Keratinocyte (primary cell): Measurements from ENCODE around the gene GPC5. TPM values are rescaled to one million over a fixed set of nuclear protein-coding genes. Genes with fewer than 3 reads are reported as not detected.

Experiments
- DNase-seq: peaks from one replicate; pipeline ENCODE4 v3.0.0-alpha.2; 2011; ENCODE audit warnings: low read depth, missing footprints, low spot score
- FAIRE-seq: peaks from 2 replicates; lab custom pipeline; 2011; peaks lifted over from hg19 to GRCh38; lab: Jason Lieb, UNC
- H2AFZ ChIP-seq: 2 replicates; pipeline ENCODE4 v1.6.0; 2012; ENCODE audit warnings: low read length, control low read depth, inconsistent platforms; ENCODE audit not compliant: control insufficient read depth
- H3K27ac ChIP-seq: 2 replicates; pipeline ENCODE4 v1.5.1; 2011; ENCODE audit warnings: low read length; ENCODE audit not compliant: control insufficient read depth, insufficient read depth
- H3K27me3 ChIP-seq: 3 replicates; pipeline ENCODE4 v1.6.0; 2011; ENCODE audit warnings: low read length; ENCODE audit not compliant: control insufficient read depth, insufficient read depth; ENCODE audit errors: extremely low read depth
- H3K36me3 ChIP-seq, 2 experiments: 2 replicates in 1 of 2; 3 replicates in 1 of 2; pipeline ENCODE4 v1.5.1; 2011; ENCODE audit warnings: low read length in 2 of 2, mild to moderate bottlenecking in 1 of 2; ENCODE audit not compliant: control insufficient read depth in 2 of 2, insufficient read depth in 2 of 2; ENCODE audit errors: extremely low read depth in 1 of 2
- H3K4me1 ChIP-seq: 3 replicates; pipeline ENCODE4 v1.5.1; 2011; ENCODE audit warnings: low read length; ENCODE audit not compliant: control insufficient read depth, insufficient read depth; ENCODE audit errors: extremely low read depth
- H3K4me2 ChIP-seq: 3 replicates; pipeline ENCODE4 v1.6.0; 2011; ENCODE audit warnings: low read depth, low read length; ENCODE audit not compliant: control insufficient read depth, insufficient read depth; ENCODE audit errors: extremely low read depth
- H3K4me3 ChIP-seq, 3 experiments: fragments of 200-600 bp in 1 of 3; sonication (generic) in 1 of 3; 2 replicates in 2 of 3; 3 replicates in 1 of 3; pipeline ENCODE4 v1.5.1; 2011 to 2016; ENCODE audit warnings: low read length in 3 of 3, mild to moderate bottlenecking in 3 of 3, control low read depth in 2 of 3, inconsistent platforms in 1 of 3, low read depth in 1 of 3, mixed read lengths in 1 of 3, mixed run types in 1 of 3, moderate library complexity in 1 of 3; ENCODE audit not compliant: control insufficient read depth in 2 of 3, insufficient read depth in 2 of 3; ENCODE audit errors: extremely low read depth in 1 of 3
- H3K79me2 ChIP-seq: 2 replicates; pipeline ENCODE4 v1.6.0; 2012; ENCODE audit warnings: low read length; ENCODE audit not compliant: control insufficient read depth, insufficient read depth
- H3K9ac ChIP-seq: 3 replicates; pipeline ENCODE4 v1.6.0; 2011; ENCODE audit warnings: low read length; ENCODE audit not compliant: control insufficient read depth, insufficient read depth; ENCODE audit errors: extremely low read depth
- H3K9me1 ChIP-seq: 3 replicates; pipeline ENCODE4 v1.6.0; 2011; ENCODE audit warnings: low read length; ENCODE audit not compliant: control insufficient read depth, insufficient read depth; ENCODE audit errors: extremely low read depth
- H3K9me3 ChIP-seq: 2 replicates; pipeline ENCODE4 v1.5.1; 2012; ENCODE audit warnings: low read depth, low read length; ENCODE audit not compliant: control insufficient read depth
- H4K20me1 ChIP-seq: 3 replicates; pipeline ENCODE4 v1.6.0; 2011; ENCODE audit warnings: low read length; ENCODE audit not compliant: control insufficient read depth, insufficient read depth; ENCODE audit errors: extremely low read depth
- EZH2 ChIP-seq: IDR thresholded peaks from one replicate; pipeline ENCODE4 v1.6.1; 2012; ENCODE audit warnings: inconsistent platforms, mild to moderate bottlenecking, low read length, moderate library complexity
- dilution Hi-C: fragments of 300-500 bp; cut with MboI; formaldehyde crosslinking; loops from one replicate; pipeline ENCODE4 v1.7.0; 2020; ENCODE audit warnings: low sequenced_read_pairs; ENCODE audit not compliant: extremely low pct_ligation_motif_present
- polyA plus RNA-seq, 5 experiments: library from polyadenylated mRNA; depleted of rRNA in 3 of 5; stranded (reverse) in 3 of 5; stranded (forward) in 1 of 5; unstranded in 1 of 5; fragments of >200 nt; gene quantifications; 1 replicate in 1 of 5; 2 replicates in 3 of 5; 3 replicates in 1 of 5; pipeline versions ENCODE4 v1.2.1 to v1.2.3, GENCODE V29; 2011 to 2012; ENCODE audit warnings: missing spikeins in 2 of 5, low read depth in 1 of 5, low replicate concordance in 1 of 5
- TF ChIP-seq, protein P1 (sequence below), 3 experiments: IDR thresholded peaks in 1 of 3; conservative IDR thresholded peaks in 1 of 3; optimal IDR thresholded peaks in 1 of 3; 2 replicates in 2 of 3; 3 replicates in 1 of 3; pipeline versions ENCODE3 to v1.5.1; 2011; ENCODE audit warnings: low read length in 3 of 3, mild to moderate bottlenecking in 3 of 3, moderate library complexity in 2 of 3, control low read depth in 1 of 3, inconsistent platforms in 1 of 3; ENCODE audit not compliant: insufficient read depth in 2 of 3; ENCODE audit errors: extremely low read depth in 1 of 3

Gene GPC5
- polyA plus RNA-seq, 1 donor (not counting 4 experiments of a cell fraction or from before 2014, with no cell fraction given): 0.10 TPM

- Histone ChIP-seq H3K9ac (no peak overlapping the region), H3K27me3 (no peaks in the 10 kb centered on the region), H3K27ac (no peak overlapping the region), H3K4me1 (no peaks in the 10 kb centered on the region), H3K4me2 (no peak overlapping the region), H3K79me2 (no peaks in the 10 kb centered on the region), H3K9me3 (no peaks in the 10 kb centered on the region), H2AFZ (no peak overlapping the region), H3K4me3 (no peak overlapping the region), H3K36me3 (no peaks in the 10 kb centered on the region), H4K20me1 (no peaks in the 10 kb centered on the region), H3K9me1 (no peaks in the 10 kb centered on the region)
- DNase-seq: no peak
- dilution Hi-C loops: no loop called here
- FAIRE-seq: no peak
- no peak for TF ChIP-seq EZH2
- TF ChIP-seq, protein P1, sequence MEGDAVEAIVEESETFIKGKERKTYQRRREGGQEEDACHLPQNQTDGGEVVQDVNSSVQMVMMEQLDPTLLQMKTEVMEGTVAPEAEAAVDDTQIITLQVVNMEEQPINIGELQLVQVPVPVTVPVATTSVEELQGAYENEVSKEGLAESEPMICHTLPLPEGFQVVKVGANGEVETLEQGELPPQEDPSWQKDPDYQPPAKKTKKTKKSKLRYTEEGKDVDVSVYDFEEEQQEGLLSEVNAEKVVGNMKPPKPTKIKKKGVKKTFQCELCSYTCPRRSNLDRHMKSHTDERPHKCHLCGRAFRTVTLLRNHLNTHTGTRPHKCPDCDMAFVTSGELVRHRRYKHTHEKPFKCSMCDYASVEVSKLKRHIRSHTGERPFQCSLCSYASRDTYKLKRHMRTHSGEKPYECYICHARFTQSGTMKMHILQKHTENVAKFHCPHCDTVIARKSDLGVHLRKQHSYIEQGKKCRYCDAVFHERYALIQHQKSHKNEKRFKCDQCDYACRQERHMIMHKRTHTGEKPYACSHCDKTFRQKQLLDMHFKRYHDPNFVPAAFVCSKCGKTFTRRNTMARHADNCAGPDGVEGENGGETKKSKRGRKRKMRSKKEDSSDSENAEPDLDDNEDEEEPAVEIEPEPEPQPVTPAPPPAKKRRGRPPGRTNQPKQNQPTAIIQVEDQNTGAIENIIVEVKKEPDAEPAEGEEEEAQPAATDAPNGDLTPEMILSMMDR (optimal IDR thresholded peaks at IDR 0.05 in 1 of 3, IDR thresholded peaks at IDR 0.05 in 1 of 3, conservative IDR thresholded peaks at IDR 0.05 in 1 of 3; ENCODE audit: extremely low read depth in 1 of 3, insufficient read depth in 2 of 3, low read length in 3 of 3): no peak
These were observed 562.5 kb downstream of the GPC5 start for GRCh38 chr13:91960947-91961346.

- no peaks in the 10 kb centered on the region for H3K9me1 ChIP-seq
- H3K9ac ChIP-seq: no peak overlapping the region
- no peak for DNase-seq
- no peaks in the 10 kb centered on the region for H3K9me3 ChIP-seq
- no peak overlapping the region for H3K4me3 ChIP-seq
- no peak for FAIRE-seq
- H2AFZ ChIP-seq: no peak overlapping the region
- H3K4me2 ChIP-seq: no peak overlapping the region
- no peaks in the 10 kb centered on the region for H3K27me3 ChIP-seq
- H3K79me2 ChIP-seq: no peaks in the 10 kb centered on the region
- dilution Hi-C loops: no loop called here
- no peaks in the 10 kb centered on the region for H3K36me3 ChIP-seq
- TF ChIP-seq, protein P1 (optimal IDR thresholded peaks at IDR 0.05 in 1 of 3, IDR thresholded peaks at IDR 0.05 in 1 of 3, conservative IDR thresholded peaks at IDR 0.05 in 1 of 3; ENCODE audit: extremely low read depth in 1 of 3, insufficient read depth in 2 of 3, low read length in 3 of 3): no peak
- no peak for TF ChIP-seq EZH2
- H3K27ac ChIP-seq: no peak overlapping the region
- no peaks in the 10 kb centered on the region for H4K20me1 ChIP-seq
- H3K4me1 ChIP-seq: no peaks in the 10 kb centered on the region
These were observed 564.5 kb downstream of the GPC5 start for GRCh38 chr13:91962946-91963345.
